ENCODE data around the gene C1R.
A peak's percentile ranks its signal among the peaks of the same experiment; 100 is the strongest.
"Not testable (repeated sequence)": the region's sequence is repeated elsewhere in the genome, so short reads cannot be mapped to it uniquely, and the experiment has no call there.

The C1R gene

DNA sequence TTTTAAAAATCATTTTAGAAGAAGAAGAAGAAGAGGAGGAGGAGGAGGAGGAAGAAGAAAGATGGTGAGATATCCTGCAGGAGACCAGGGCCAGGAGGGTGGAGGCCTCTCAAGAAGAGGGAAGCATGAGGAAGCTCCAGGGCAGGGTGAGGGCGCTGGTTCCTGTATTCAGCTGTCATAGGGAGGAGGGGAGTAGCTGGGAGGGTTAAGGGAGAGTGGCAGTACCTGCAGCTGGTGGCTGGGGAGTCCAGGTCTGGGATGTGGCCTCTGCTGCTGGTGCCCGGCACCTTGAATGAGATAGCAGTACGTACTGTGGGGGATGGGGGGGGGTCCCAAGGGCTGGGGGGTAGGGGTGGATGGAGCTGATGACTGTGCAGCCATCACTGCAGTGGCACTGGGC is 26.6 kb upstream of the C1R start:
- DNase-seq = no peak

DNA sequence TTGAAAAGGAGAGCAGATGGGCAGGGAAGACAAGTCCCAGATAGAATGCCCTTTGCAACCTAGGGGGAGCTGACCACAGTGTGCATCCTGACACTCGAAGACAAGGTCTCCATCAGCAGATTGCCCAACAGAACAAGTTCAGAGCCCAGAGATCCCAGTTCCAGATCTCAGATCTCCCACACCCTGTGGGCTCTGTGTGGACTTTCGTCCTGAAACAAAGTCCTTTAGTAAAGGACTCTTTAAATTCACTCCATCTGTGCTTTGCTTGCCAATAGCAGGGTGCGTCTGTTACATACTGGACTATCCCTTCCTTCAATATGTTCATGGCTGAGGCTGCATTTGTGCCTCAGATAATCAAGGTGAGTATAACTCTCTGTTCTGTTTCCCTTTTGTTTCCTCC is 25.4 kb upstream of the C1R start:
- DNase-seq = no peak

DNA sequence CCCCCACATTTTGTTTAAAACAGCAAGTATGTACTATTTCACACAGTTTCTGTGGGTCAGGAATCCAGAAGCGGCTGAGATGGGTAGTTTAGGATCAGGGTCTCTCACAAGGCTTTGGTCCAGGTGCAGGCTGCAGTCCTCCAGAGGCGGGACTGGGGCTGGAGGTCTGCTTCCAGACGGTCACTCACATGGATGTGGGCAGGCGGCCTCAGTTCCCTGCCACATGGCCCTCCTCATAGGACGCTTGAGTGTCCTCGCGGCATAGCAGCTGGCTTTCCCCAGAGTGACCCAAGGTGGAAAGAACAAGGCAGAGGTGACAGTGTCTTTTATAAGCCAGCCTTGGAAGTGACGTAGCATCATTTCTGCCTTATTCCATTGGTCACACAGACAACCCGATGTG is 24.7 kb upstream of the C1R start:
- DNase-seq = no peak

DNA sequence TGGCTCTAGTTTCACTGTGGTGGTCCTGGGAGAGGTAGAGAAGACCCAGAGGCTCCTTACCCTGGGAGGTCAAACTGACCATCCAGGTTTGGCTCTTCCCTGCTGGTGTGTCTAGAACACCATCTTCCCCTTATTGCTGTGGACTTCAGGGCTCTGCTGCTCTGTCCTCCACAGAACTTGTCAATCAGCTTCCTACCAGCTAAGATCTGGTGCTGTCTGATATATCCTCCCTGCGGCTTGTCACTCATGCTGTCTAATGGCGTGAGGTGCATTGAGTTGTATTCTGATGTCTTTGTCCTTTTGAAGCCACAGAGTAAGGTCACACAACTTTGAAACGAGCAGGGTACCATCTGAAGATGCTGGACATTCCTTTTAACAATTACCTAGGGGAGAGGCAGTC is 24.0 kb upstream of the C1R start:
- DNase-seq = no peak

- DNase-seq = no peak
Observed at GRCh38 chr12:7114851-7115250, 22.6 kb upstream of the C1R start.

GRCh38 chr12:7114008-7114407 is 21.8 kb upstream of the C1R start:
- DNase-seq = no peak

DNA sequence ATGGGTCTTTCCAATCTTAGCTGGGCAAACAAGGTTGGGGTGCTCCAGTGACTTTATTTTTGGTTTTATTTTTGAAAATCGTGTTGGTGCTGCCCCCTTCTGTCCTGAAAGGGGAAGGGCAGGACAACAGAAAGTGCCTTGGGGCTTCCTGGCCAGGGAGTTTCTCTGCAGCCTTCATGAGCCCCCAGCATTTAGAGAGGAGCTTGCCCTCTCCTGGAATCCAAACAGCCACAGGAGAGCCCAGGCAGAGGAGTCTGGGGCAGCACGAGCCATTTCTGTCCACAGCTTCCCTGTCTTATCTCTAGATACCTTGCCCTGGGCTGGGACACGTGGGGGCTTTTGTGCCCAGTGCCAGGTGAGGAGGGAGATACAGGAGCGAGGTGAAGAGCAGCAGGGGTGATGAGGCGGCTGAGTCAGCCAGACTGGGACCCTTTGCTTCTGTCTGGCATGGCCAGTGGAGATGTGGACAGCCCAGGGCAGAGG is 21.2 kb upstream of the C1R start:
- no peak for DNase-seq

- DNase-seq = no peak
Observed at GRCh38 chr12:7112041-7112440, 19.8 kb upstream of the C1R start.

DNA sequence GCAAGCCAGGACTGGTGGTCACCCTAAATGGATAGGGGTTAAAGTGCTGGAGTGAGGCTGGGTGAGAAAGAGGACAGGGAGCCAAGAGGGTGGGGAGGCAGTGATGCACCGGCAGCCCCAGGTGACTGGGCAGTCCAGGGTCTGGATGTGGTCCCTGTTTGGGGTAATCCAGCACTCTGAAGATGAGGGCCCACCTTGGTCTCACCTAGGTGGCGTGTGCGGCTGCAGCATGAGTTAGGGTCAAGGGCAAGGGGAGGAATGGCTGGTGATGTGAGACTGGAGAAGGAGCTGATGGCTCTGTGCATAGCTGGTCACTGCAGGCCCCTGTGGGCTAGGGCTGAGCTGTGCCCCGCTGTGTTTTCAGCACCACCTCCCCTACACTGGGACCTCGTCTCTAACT is 18.4 kb upstream of the C1R start:
- DNase-seq = no peak

- no peak for DNase-seq
Observed at GRCh38 chr12:7109572-7109920, 17.3 kb upstream of the C1R start.

GRCh38 chr12:7108796-7109571 is 16.7 kb upstream of the C1R start, which contains the start of gene C1RL:
C1RL (minus strand) TSS chr12:7109214; CDS start chr12:7109180, 34 bp downstream.
- DNase-seq = peak; percentile 54

DNA sequence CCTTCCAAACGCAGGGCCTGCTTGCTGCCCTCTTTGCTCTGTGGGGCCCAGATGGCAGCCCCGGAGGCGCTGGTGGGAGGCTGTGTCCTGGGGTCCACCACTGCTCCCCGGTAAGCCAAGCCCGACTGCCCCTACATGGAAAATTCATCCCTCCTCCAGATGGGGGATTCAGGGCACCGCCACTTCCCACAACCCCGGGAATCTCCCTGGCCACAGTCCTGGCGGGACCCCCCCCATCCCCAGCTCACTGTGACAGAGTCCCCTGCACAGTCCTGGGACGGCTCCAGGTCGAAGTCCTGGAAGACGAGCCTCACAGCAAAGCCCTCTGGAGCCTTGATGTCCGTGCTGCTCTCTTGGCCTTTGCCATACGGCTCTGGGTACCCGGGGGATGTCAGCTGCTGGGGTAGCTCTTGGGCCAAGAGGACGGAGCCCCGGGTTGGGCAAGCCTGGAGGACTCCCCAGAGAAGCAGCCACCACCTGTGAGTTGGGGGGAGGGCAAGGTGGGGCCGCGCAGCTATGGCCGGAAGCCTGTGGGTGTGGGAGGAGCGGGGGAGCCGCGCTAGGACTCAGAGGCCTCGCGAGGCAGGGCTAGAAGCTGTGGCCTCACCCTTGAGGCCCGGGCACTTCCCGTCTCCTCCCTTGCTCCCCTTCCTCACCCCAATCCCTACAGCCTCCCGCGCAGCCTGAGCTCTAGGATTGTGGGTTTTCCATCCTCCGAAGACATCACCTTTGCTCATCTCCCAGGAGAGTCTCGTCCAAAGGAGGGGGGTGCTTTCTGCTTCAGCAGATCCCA is 16.0 kb upstream of the C1R start:
- DNase-seq = peak; percentile 41

- no peak for DNase-seq
Observed at GRCh38 chr12:7107636-7108002, 15.4 kb upstream of the C1R start.

DNA sequence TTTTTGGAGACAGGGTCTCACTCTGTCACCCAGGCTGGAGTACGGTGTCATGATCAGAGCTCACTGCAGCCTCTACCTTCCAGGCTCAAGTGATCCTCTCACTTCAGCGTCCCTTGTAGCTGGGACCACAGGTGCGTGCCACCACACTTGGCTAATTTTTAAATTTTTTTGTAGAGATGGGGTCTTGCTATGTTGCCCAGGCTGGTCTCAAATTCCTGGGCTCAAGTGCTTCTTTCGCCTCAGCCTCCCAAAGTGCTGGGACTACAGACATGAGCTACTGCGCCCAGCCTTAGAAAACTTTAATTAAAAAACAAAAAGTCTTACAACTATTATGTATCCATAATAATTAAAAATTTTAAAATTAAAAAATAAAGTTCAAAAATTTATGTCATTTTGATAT is 14.9 kb upstream of the C1R start:
- not testable (repeated sequence) for DNase-seq

DNA sequence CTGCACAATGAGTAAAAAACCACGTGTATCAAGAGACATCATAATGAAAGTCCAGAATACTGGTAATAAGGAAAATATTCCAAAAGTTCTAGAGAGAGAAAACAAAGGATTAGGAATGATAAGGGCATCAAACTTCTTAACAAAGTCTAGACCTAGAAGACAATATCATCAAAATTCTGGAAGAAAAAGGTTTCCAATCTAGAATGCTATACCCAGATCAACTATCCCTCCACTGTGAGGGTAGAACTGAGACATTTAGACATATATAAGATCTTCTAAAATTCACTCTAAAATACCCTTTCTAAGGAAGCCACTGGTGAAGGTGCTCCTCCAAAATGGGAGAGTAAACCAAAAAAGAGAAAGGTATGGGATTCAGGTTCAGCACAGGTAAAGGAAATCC is 13.8 kb upstream of the C1R start:
- no peak for DNase-seq

- no peak for DNase-seq
Observed at GRCh38 chr12:7103837-7104584, 11.8 kb upstream of the C1R start.

GRCh38 chr12:7102582-7102981 is 10.3 kb upstream of the C1R start:
- DNase-seq = no peak

DNA sequence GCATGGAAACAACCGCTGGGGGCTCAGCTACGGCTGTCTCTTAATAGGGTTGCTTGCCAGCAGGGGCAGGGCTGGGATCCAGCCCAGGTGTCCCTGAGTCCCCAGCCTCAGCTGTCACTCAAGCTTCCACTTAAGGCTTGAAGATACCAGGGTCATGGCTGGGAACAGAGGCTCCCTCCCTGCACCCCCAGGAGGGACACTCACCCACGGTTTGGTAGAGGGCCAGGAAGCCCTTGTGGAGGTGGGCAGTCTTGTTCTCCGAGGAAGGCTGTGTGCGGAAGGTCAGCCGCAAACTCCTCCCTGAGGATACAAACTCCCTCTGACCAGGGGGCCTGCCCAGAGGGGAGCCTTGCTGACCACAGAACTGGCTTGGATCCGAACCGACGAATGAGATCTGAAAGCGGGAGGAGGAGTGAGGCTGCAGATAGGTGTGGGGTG is 9.5 kb upstream of the C1R start:
- DNase-seq = no peak

GRCh38 chr12:7101047-7101693 is 8.9 kb upstream of the C1R start:
- DNase-seq = no peak

DNA sequence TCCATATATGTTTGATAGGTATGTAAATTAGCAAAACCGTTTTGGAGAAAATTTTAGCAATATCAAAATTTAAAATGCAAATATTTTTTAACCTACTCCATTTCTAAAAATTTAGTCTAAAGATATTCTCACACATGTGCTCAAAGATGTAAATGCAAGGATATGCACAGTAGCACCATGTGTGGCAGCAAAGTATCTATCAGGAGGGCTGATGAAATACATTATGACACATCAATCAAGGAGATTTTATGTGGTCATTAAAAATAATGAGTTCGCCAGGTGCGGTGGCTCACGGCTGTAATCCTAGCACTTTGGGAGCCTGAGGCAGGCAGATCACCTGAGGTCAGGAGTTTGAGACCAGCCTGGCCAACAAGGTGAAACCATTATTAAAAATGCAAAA is 8.0 kb upstream of the C1R start:
- no peak for DNase-seq

GRCh38 chr12:7099290-7099996 is 7.2 kb upstream of the C1R start:
- DNase-seq = no peak

DNA sequence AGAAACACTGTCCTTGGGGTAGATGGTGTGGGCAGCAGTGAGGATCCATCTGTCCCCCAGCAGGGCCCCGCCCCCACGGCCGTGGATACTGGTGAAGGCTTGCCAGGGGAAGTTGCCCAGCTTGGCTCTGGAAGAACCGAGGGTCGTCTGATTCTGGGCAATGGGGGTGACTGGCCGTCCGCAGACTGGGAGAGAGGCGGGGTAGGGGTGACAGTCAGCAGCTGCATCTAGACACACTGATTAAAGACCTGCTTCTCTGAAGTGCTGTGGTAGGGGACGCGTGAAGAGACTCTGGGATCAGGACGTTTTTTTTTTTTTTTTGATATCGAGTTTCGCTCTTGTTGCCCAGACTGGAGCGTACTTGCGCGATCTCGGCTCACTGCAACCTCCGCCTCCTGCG is 4.7 kb upstream of the C1R start:
- DNase-seq = no peak

All from activated gamma-delta T cell (primary cell).